C4-2B (cell line): ENCODE measurements around the gene DUSP14.

ENCODE experiments used
- ZFX ChIP-seq: fragments of 450-650 bp; IDR thresholded peaks from 2 replicates; pipeline ENCODE4 v1.6.1; 2017
- TF ChIP-seq, protein P1 (sequence below): fragments of 450-650 bp; conservative IDR thresholded peaks from 2 replicates; pipeline ENCODE4 v1.5.1; 2017; ENCODE audit warnings: mild to moderate bottlenecking

DNA sequence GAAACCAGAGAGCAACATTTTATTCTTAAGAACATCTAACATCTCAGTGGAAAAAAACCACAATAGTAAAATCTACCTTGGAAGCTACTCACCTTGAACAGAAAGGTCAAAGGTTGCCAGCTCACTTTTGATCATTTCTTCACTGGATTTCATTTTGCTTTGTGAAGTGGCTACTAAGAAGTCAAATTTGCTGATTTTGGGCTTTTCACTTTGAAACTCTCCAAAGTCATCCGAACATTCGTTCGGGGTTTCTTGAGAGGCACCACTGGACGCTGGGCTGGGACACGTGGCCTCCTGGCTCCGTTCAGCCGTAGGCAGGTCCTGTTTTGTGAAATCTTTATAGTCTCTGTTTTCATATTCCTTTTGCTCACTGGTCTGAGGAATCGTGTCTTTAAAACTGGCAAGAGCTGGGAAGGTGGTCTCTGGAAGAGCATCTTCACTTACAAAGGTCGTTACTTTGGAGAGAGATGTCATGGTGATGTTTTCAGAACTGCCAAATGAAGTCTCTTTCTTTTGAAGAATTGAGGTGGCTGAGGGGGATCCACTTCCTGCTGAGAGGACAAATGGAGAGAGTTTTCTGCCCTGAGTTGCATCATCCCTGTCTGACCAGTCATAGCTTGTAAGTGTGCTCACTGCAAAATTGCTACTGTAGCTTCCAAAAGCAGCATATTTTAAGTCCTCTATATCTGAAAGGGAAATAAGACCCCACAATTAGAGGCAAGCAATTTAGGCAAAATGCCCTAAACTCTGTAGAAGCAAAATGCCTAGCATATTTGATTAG lies 52.4 kb downstream of the DUSP14 start:
- TF ChIP-seq, protein P1, sequence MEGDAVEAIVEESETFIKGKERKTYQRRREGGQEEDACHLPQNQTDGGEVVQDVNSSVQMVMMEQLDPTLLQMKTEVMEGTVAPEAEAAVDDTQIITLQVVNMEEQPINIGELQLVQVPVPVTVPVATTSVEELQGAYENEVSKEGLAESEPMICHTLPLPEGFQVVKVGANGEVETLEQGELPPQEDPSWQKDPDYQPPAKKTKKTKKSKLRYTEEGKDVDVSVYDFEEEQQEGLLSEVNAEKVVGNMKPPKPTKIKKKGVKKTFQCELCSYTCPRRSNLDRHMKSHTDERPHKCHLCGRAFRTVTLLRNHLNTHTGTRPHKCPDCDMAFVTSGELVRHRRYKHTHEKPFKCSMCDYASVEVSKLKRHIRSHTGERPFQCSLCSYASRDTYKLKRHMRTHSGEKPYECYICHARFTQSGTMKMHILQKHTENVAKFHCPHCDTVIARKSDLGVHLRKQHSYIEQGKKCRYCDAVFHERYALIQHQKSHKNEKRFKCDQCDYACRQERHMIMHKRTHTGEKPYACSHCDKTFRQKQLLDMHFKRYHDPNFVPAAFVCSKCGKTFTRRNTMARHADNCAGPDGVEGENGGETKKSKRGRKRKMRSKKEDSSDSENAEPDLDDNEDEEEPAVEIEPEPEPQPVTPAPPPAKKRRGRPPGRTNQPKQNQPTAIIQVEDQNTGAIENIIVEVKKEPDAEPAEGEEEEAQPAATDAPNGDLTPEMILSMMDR, result no peak
- no peak for TF ChIP-seq ZFX
